H1 (cell line): ENCODE measurements around the gene MPZL3. TPM values are rescaled to one million over a fixed set of nuclear protein-coding genes. Genes with fewer than 3 reads are reported as not detected.

ENCODE experiments used
- CTCF ChIA-PET: fragments of 300-600 bp; sonication (Branson Sonifier 250); formaldehyde crosslinking; loops from one replicate; lab custom pipeline; 2021; ENCODE audit not compliant: partially characterized antibody; lab: Charles Lee
- POLR2A ChIA-PET: fragments of 300-600 bp; sonication (Branson Sonifier 250); formaldehyde crosslinking; loops from one replicate; lab custom pipeline; 2021; ENCODE audit warnings: inconsistent platforms; ENCODE audit not compliant: partially characterized antibody; lab: Charles Lee
- DNase-seq, 2 experiments: peaks; one replicate each; pipeline versions ENCODE4 v3.0.0 to v3.0.0-alpha.2; 2010 to 2022; ENCODE audit warnings: low spot score in 2 of 2, low read depth in 1 of 2, mixed read lengths in 1 of 2
- FAIRE-seq: peaks from 2 replicates; lab custom pipeline; 2011; peaks lifted over from hg19 to GRCh38; lab: Jason Lieb, UNC
- H2AFZ ChIP-seq: 2 replicates; pipeline ENCODE4 v1.8.1; 2012; ENCODE audit warnings: low read length, inconsistent platforms
- H2AK5ac ChIP-seq: 2 replicates; pipeline ENCODE4 v1.6.1; 2013; ENCODE audit warnings: low read depth, low read length
- H2BK120ac ChIP-seq: replicated peaks from 2 replicates; pipeline ENCODE3; 2013; ENCODE audit warnings: low read depth, low read length, inconsistent platforms
- H2BK12ac ChIP-seq: 2 replicates; pipeline ENCODE4 v1.6.1; 2013; ENCODE audit warnings: low read depth, low read length
- H2BK15ac ChIP-seq: 2 replicates; pipeline ENCODE4 v1.6.1; 2013; ENCODE audit warnings: low read length
- H2BK20ac ChIP-seq: 2 replicates; pipeline ENCODE4 v1.6.1; 2013; ENCODE audit warnings: low read length
- H2BK5ac ChIP-seq: 2 replicates; pipeline ENCODE4 v1.6.1; 2013; ENCODE audit warnings: low read depth, low read length
- H3K14ac ChIP-seq: 2 replicates; pipeline ENCODE4 v1.6.1; 2013; ENCODE audit warnings: inconsistent platforms; ENCODE audit not compliant: insufficient read length
- H3K18ac ChIP-seq: 2 replicates; pipeline ENCODE4 v1.6.1; 2013; ENCODE audit warnings: low read length; ENCODE audit errors: extremely low read depth
- H3K23ac ChIP-seq: 2 replicates; pipeline ENCODE4 v1.6.1; 2013; ENCODE audit warnings: inconsistent platforms; ENCODE audit not compliant: insufficient read length
- H3K23me2 ChIP-seq: 2 replicates; pipeline ENCODE4 v1.6.1; 2013; ENCODE audit warnings: low read depth, low read length
- H3K27ac ChIP-seq: 2 replicates; pipeline ENCODE4 v1.6.1; 2011; ENCODE audit warnings: low read depth, low read length, inconsistent platforms
- H3K27me3 ChIP-seq, 4 experiments: replicated peaks in 1 of 4; 1 replicate in 1 of 4; 2 replicates in 3 of 4; pipeline versions ENCODE4 v1.6.1 to v1.8.1; 2011 to 2013; ENCODE audit warnings: low read length in 3 of 4, mild to moderate bottlenecking in 3 of 4, inconsistent platforms in 2 of 4, mixed read lengths in 2 of 4, moderate library complexity in 1 of 4; ENCODE audit not compliant: control insufficient read depth in 3 of 4, insufficient read depth in 3 of 4; ENCODE audit errors: extremely low read depth in 1 of 4
- H3K36me3 ChIP-seq, 4 experiments: 2 replicates each; pipeline versions ENCODE4 v1.6.1 to v1.8.1; 2011 to 2013; ENCODE audit warnings: mild to moderate bottlenecking in 4 of 4, low read length in 3 of 4, moderate library complexity in 2 of 4, control low read depth in 1 of 4, inconsistent platforms in 1 of 4; ENCODE audit not compliant: insufficient read depth in 4 of 4, control insufficient read depth in 2 of 4
- H3K4ac ChIP-seq: replicated peaks from 2 replicates; pipeline ENCODE3; 2013; ENCODE audit warnings: low read length, low read depth, mixed read lengths, inconsistent platforms; ENCODE audit not compliant: insufficient read length
- H3K4me1 ChIP-seq, 4 experiments: replicated peaks in 1 of 4; 1 replicate in 1 of 4; 2 replicates in 3 of 4; pipeline versions ENCODE4 v1.6.1 to v1.8.1; 2011 to 2013; ENCODE audit warnings: low read length in 3 of 4, inconsistent platforms in 2 of 4, mixed read lengths in 1 of 4; ENCODE audit not compliant: insufficient read depth in 4 of 4, control insufficient read depth in 3 of 4
- H3K4me2 ChIP-seq, 2 experiments: 2 replicates each; pipeline versions ENCODE4 v1.6.1 to v1.8.1; 2011 to 2013; ENCODE audit warnings: low read depth in 2 of 2, low read length in 2 of 2, control low read depth in 1 of 2, inconsistent platforms in 1 of 2, mild to moderate bottlenecking in 1 of 2; ENCODE audit not compliant: insufficient read depth in 1 of 2
- H3K4me3 ChIP-seq, 4 experiments: fragments of 200-600, 300-600 bp in 1 of 4; sonication (generic), shearing (Covaris generic), sonication (Bioruptor Twin) in 1 of 4; 2 replicates each; pipeline versions ENCODE4 v1.5.1 to v1.8.1; 2011 to 2016; ENCODE audit warnings: low read length in 4 of 4, low read depth in 3 of 4, control low read depth in 2 of 4, inconsistent platforms in 2 of 4, mild to moderate bottlenecking in 2 of 4, mixed read lengths in 1 of 4, moderate library complexity in 1 of 4; ENCODE audit not compliant: insufficient read depth in 2 of 4; ENCODE audit errors: extremely low read depth in 1 of 4
- H3K56ac ChIP-seq: replicated peaks from 2 replicates; pipeline ENCODE3; 2013; ENCODE audit warnings: low read depth, mild to moderate bottlenecking, mixed read lengths, low read length, inconsistent platforms; ENCODE audit not compliant: insufficient read length
- H3K79me1 ChIP-seq: 2 replicates; pipeline ENCODE4 v1.6.1; 2013; ENCODE audit warnings: low read depth, low read length, control low read depth
- H3K79me2 ChIP-seq, 2 experiments: 2 replicates each; pipeline versions ENCODE4 v1.6.1 to v1.8.1; 2012 to 2013; ENCODE audit warnings: low read length in 2 of 2, mild to moderate bottlenecking in 2 of 2, inconsistent platforms in 1 of 2; ENCODE audit not compliant: insufficient read depth in 2 of 2, control insufficient read depth in 1 of 2
- H3K9ac ChIP-seq, 4 experiments: replicated peaks in 1 of 4; 1 replicate in 1 of 4; 2 replicates in 3 of 4; pipeline versions ENCODE4 v1.6.1 to v1.8.1; 2011 to 2013; ENCODE audit warnings: low read depth in 3 of 4, low read length in 3 of 4, control low read depth in 2 of 4, mild to moderate bottlenecking in 2 of 4, moderate library complexity in 2 of 4, inconsistent platforms in 1 of 4; ENCODE audit errors: extremely low read depth in 1 of 4
- H3K9me3 ChIP-seq, 2 experiments: 2 replicates each; pipeline versions ENCODE4 v1.6.1 to v1.8.1; 2012 to 2013; ENCODE audit warnings: mild to moderate bottlenecking in 2 of 2, moderate library complexity in 2 of 2, control low read depth in 1 of 2, inconsistent platforms in 1 of 2, low read depth in 1 of 2, low read length in 1 of 2, mixed read lengths in 1 of 2; ENCODE audit not compliant: insufficient read depth in 2 of 2
- H4K20me1 ChIP-seq, 2 experiments: replicated peaks in 1 of 2; 2 replicates each; pipeline versions ENCODE3 to v1.8.1; 2011 to 2013; ENCODE audit warnings: inconsistent platforms in 2 of 2, low read length in 2 of 2, mild to moderate bottlenecking in 1 of 2; ENCODE audit not compliant: insufficient read depth in 2 of 2, control insufficient read depth in 1 of 2
- H4K5ac ChIP-seq: 2 replicates; pipeline ENCODE4 v1.6.1; 2013; ENCODE audit warnings: low read length, low read depth, mixed read lengths, inconsistent platforms; ENCODE audit not compliant: insufficient read length
- H4K8ac ChIP-seq: 2 replicates; pipeline ENCODE4 v1.8.0; 2013; ENCODE audit warnings: mild to moderate bottlenecking, moderate library complexity, low read length, inconsistent platforms; ENCODE audit not compliant: insufficient read depth; ENCODE audit errors: extremely low read depth
- H4K91ac ChIP-seq: replicated peaks from 2 replicates; pipeline ENCODE3; 2013; ENCODE audit warnings: low read length, mixed read lengths, inconsistent platforms; ENCODE audit not compliant: insufficient read length
- ATF3 ChIP-seq: IDR thresholded peaks from 2 replicates; pipeline ENCODE4 v1.6.1; 2011; ENCODE audit warnings: low read depth, mild to moderate bottlenecking, low read length; ENCODE audit not compliant: insufficient read depth
- BCL11A ChIP-seq, 2 experiments: IDR thresholded peaks; one replicate each; pipeline ENCODE4 v1.6.1; 2011; ENCODE audit warnings: low read depth in 2 of 2, low read length in 2 of 2, mild to moderate bottlenecking in 2 of 2
- CBX8 ChIP-seq: fragments of 300-800, 300-1000 bp; sonication (generic); IDR thresholded peaks from 2 replicates; pipeline ENCODE4 v1.7.1; 2016; ENCODE audit warnings: low read depth, low read length, borderline replicate concordance
- CHD1 ChIP-seq: IDR thresholded peaks from 2 replicates; pipeline ENCODE4 v1.6.1; 2012; ENCODE audit warnings: low read depth, low read length, improper control_type of control experiment
- CREB1 ChIP-seq: IDR thresholded peaks from 2 replicates; pipeline ENCODE4 v1.6.1; 2012; ENCODE audit warnings: inconsistent platforms
- CTBP2 ChIP-seq: IDR thresholded peaks from 2 replicates; pipeline ENCODE4 v1.7.0; 2011; ENCODE audit warnings: borderline replicate concordance, mild to moderate bottlenecking, moderate library complexity, mixed read lengths, low read length; ENCODE audit not compliant: insufficient read depth, insufficient read length
- GABPA ChIP-seq: IDR thresholded peaks from 2 replicates; pipeline ENCODE4 v1.6.1; 2011; ENCODE audit warnings: mild to moderate bottlenecking, low read length, moderate library complexity, borderline replicate concordance; ENCODE audit not compliant: insufficient read depth
- GTF2F1 ChIP-seq: IDR thresholded peaks from 2 replicates; pipeline ENCODE4 v1.6.1; 2012; ENCODE audit warnings: low read depth, low read length, improper control_type of control experiment, borderline replicate concordance
- KDM1A ChIP-seq: fragments of 200-600, 300-600 bp; sonication (generic); IDR thresholded peaks from 2 replicates; pipeline ENCODE4 v1.7.1; 2016; ENCODE audit warnings: mild to moderate bottlenecking, low read length, borderline replicate concordance
- RFX5 ChIP-seq: IDR thresholded peaks from 2 replicates; pipeline ENCODE4 v1.6.1; 2011; ENCODE audit warnings: low read depth, low read length, improper control_type of control experiment, borderline replicate concordance
- TCF12 ChIP-seq: IDR thresholded peaks from 2 replicates; pipeline ENCODE4 v1.6.1; 2011; ENCODE audit warnings: low read depth, mild to moderate bottlenecking, low read length
- WGBS, 2 experiments: shearing (Covaris generic) in 1 of 2; methylation state at CpG; one replicate each; pipeline versions ENCODE4 v1.1.6 to v1.1.7; 2013 to 2015; ENCODE audit warnings: low lambda C conversion rate in 2 of 2, mixed read lengths in 2 of 2, inconsistent platforms in 1 of 2, low coverage in 1 of 2, missing lambda C conversion rate in 1 of 2; ENCODE audit not compliant: insufficient replicate concordance in 2 of 2, insufficient coverage in 1 of 2, insufficient read length in 1 of 2; ENCODE audit errors: extremely low coverage in 1 of 2, missing lambda C conversion rate in 1 of 2; 5-methylcytosine and 5-hydroxymethylcytosine counted together
- polyA plus RNA-seq, 7 experiments: library from polyadenylated mRNA; depleted of rRNA in 3 of 7; stranded (reverse) in 5 of 7; unstranded in 2 of 7; fragments of >200 nt in 5 of 7; fragments of 200-250 nt in 2 of 7; gene quantifications; 1 replicate in 5 of 7; 2 replicates in 1 of 7; 4 replicates in 1 of 7; pipeline versions ENCODE4 v1.2.1 to v1.2.3, GENCODE V29; 2011 to 2013; ENCODE audit warnings: missing spikeins in 2 of 7, mixed read lengths in 2 of 7
- total RNA-seq: library from RNA; stranded (reverse); fragmentation: NEBNext Ultra II Directional; extraction: Animal tissue kit (Norgen Biotek cat#: 25700); gene quantifications from 2 replicates; pipeline ENCODE4 v1.2.1, GENCODE V29; 2021
- TF ChIP-seq, protein P1 (sequence below): IDR thresholded peaks from 2 replicates; pipeline ENCODE4 v1.6.1; 2012; ENCODE audit warnings: low read length, inconsistent platforms

Gene MPZL3
- total and polyA plus RNA-seq, 2 of the 8 experiments (the other 6 are each of a cell fraction or from before 2014, with no cell fraction given) = 1.1 to 3.9 TPM

DNA sequence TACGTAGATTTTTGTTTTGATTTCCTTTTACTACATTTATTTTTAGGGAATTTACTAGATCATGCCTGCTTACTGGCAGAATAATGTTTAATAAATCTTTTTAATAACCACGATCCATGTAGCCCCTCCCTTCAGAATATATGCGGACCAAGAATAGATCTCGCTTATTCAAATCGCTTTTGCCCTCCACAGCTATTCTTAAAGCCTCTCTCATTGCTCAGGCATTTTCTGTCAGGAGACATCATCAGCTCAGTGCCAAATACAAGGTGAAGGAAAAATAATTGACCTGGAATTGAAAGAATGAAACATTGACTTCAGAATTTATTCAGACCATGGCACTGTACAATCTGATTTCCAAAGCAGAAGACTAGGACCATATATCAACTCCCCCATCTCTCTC lies 17.3 kb downstream of the MPZL3 start:
- Histone ChIP-seq H2BK12ac (no peak overlapping the region), H3K79me2 (no peaks in the 10 kb centered on the region), H2BK20ac (no peak overlapping the region), H3K27ac (no peak overlapping the region), H3K56ac (no peak overlapping the region), H2BK5ac (no peak overlapping the region), H3K18ac (no peak overlapping the region), H3K9me3 (no peaks in the 10 kb centered on the region), H4K5ac (no peak overlapping the region), H3K79me1 (no peaks in the 10 kb centered on the region), H4K91ac (no peak overlapping the region), H4K20me1 (no peaks in the 10 kb centered on the region), H2BK15ac (no peak overlapping the region), H3K4me2 (no peak overlapping the region), H3K36me3 (no peaks in the 10 kb centered on the region; a peak in 1 of 8 replicates), H3K23me2 (no peaks in the 10 kb centered on the region), H2AFZ (no peak overlapping the region), H3K4ac (no peak overlapping the region), H2BK120ac (no peak overlapping the region), H3K23ac (no peak overlapping the region), H3K4me3 (no peak overlapping the region), H3K27me3 (no peaks in the 10 kb centered on the region; a peak in 1 of 7 replicates), H3K4me1 (peaks cover 0 to 6% (median 0%) of the 10 kb centered on the region in 4 experiments; a peak in 3 of 7 replicates), H2AK5ac (no peak overlapping the region), H4K8ac (no peak overlapping the region), H3K9ac (no peak overlapping the region), H3K14ac (no peak overlapping the region)
- FAIRE-seq = no peak
- DNase-seq = no peak
- CTCF ChIA-PET = interaction anchor here (1.0 kb wide), 1 partner anchor 36 kb away, joined by 3 read pairs; no protein-coding TSS in a partner anchor
- POLR2A ChIA-PET = no interaction called here
- WGBS, 2 experiments = 88% methylated on average over 5 of the region's 5 CpGs; no CpG with 5 or more reads in 1 of the 2 experiments
- TF ChIP-seq GABPA = no peak
- no peak for TF ChIP-seq TCF12
- TF ChIP-seq CREB1 = no peak
- no peak for TF ChIP-seq RFX5
- TF ChIP-seq CHD1 = no peak
- TF ChIP-seq BCL11A (IDR thresholded peaks at IDR 0.05; ENCODE audit: low read depth in 2 of 2, low read length in 2 of 2) = no peak
- TF ChIP-seq KDM1A = no peak
- TF ChIP-seq CBX8 = no peak
- TF ChIP-seq ATF3 = no peak
- no peak for TF ChIP-seq GTF2F1
- TF ChIP-seq, protein P1, sequence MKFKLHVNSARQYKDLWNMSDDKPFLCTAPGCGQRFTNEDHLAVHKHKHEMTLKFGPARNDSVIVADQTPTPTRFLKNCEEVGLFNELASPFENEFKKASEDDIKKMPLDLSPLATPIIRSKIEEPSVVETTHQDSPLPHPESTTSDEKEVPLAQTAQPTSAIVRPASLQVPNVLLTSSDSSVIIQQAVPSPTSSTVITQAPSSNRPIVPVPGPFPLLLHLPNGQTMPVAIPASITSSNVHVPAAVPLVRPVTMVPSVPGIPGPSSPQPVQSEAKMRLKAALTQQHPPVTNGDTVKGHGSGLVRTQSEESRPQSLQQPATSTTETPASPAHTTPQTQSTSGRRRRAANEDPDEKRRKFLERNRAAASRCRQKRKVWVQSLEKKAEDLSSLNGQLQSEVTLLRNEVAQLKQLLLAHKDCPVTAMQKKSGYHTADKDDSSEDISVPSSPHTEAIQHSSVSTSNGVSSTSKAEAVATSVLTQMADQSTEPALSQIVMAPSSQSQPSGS = no peak
- no peak for TF ChIP-seq CTBP2
